Nephron (organoid): ENCODE measurements around the gene FCRL6.

Experiments used
- H3K27ac Mint-ChIP-seq, 3 experiments: 2 replicates each; pipeline ENCODE4 v1.8.0; 2020; ENCODE audit warnings: mixed read lengths in 3 of 3, mild to moderate bottlenecking in 2 of 3, moderate library complexity in 1 of 3
- H3K27me3 Mint-ChIP-seq: 2 replicates; pipeline ENCODE4 v1.8.0; 2021; ENCODE audit warnings: low read depth, mild to moderate bottlenecking, moderate library complexity, mixed read lengths
- H3K36me3 Mint-ChIP-seq: 2 replicates; pipeline ENCODE4 v1.8.0; 2020; ENCODE audit warnings: low read depth, mixed read lengths
- H3K4me1 Mint-ChIP-seq: 2 replicates; pipeline ENCODE4 v1.8.0; 2020; ENCODE audit warnings: mixed read lengths
- H3K4me3 Mint-ChIP-seq, 3 experiments: 2 replicates each; pipeline ENCODE4 v1.8.0; 2020; ENCODE audit warnings: mild to moderate bottlenecking in 3 of 3, mixed read lengths in 3 of 3, moderate library complexity in 2 of 3
- H3K9me3 Mint-ChIP-seq: 2 replicates; pipeline ENCODE4 v1.8.0; 2020; ENCODE audit warnings: mixed read lengths
- CTCF ChIP-seq, 3 experiments: fragments of 200-600 bp; sonication (generic); IDR thresholded peaks; one replicate each; pipeline ENCODE4 v1.5.0; 2021; ENCODE audit warnings: antibody characterized with exemption in 3 of 3; ENCODE audit not compliant: unreplicated experiment in 3 of 3

FCRL6 gene

GRCh38 chr1:159857889-159858288 lies 55.7 kb downstream of the FCRL6 start:
- H3K4me1 Mint-ChIP-seq, result peaks cover 8% of the 10 kb centered on the region
- TF ChIP-seq CTCF (IDR thresholded peaks at IDR 0.05; ENCODE audit: unreplicated experiment in 3 of 3), result no peak
- peak overlapping the region in 1 of 3 experiments; percentile 21 for H3K4me3 Mint-ChIP-seq
- no peaks in the 10 kb centered on the region for H3K9me3 Mint-ChIP-seq
- H3K27me3 Mint-ChIP-seq, result peaks cover 28% of the 10 kb centered on the region
- H3K36me3 Mint-ChIP-seq, result no peaks in the 10 kb centered on the region
- H3K27ac Mint-ChIP-seq, result no peak overlapping the region

- Mint-ChIP-seq H3K4me3 (no peak overlapping the region), H3K27me3 (peaks cover 17% of the 10 kb centered on the region), H3K9me3 (no peaks in the 10 kb centered on the region), H3K4me1 (peaks cover 5% of the 10 kb centered on the region), H3K27ac (no peak overlapping the region), H3K36me3 (no peaks in the 10 kb centered on the region)
- TF ChIP-seq CTCF (IDR thresholded peaks at IDR 0.05; ENCODE audit: unreplicated experiment in 3 of 3), result no peak
These were observed 57.7 kb downstream of the FCRL6 start for GRCh38 chr1:159859767-159860322.

GRCh38 chr1:159860456-159860855 lies 58.3 kb downstream of the FCRL6 start:
- Mint-ChIP-seq H3K27ac (no peak overlapping the region), H3K36me3 (no peaks in the 10 kb centered on the region), H3K9me3 (no peaks in the 10 kb centered on the region), H3K27me3 (peaks cover 13% of the 10 kb centered on the region), H3K4me1 (peaks cover 6% of the 10 kb centered on the region), H3K4me3 (no peak overlapping the region)
- TF ChIP-seq CTCF (IDR thresholded peaks at IDR 0.05; ENCODE audit: unreplicated experiment in 3 of 3), result no peak

GRCh38 chr1:159861218-159861617 lies 59.1 kb downstream of the FCRL6 start:
- Mint-ChIP-seq H3K27me3 (peaks cover 17% of the 10 kb centered on the region), H3K36me3 (no peaks in the 10 kb centered on the region), H3K4me3 (no peak overlapping the region), H3K4me1 (peaks cover 6% of the 10 kb centered on the region), H3K27ac (no peak overlapping the region), H3K9me3 (no peaks in the 10 kb centered on the region)
- TF ChIP-seq CTCF (IDR thresholded peaks at IDR 0.05; ENCODE audit: unreplicated experiment in 3 of 3), result no peak

GRCh38 chr1:159862031-159862430 lies 59.9 kb downstream of the FCRL6 start:
- H3K4me1 Mint-ChIP-seq, result peaks cover 9% of the 10 kb centered on the region
- H3K4me3 Mint-ChIP-seq, result no peak overlapping the region
- H3K9me3 Mint-ChIP-seq, result no peaks in the 10 kb centered on the region
- no peak overlapping the region for H3K27ac Mint-ChIP-seq
- TF ChIP-seq CTCF (IDR thresholded peaks at IDR 0.05; ENCODE audit: unreplicated experiment in 3 of 3), result no peak
- H3K36me3 Mint-ChIP-seq, result no peaks in the 10 kb centered on the region
- peaks cover 12% of the 10 kb centered on the region for H3K27me3 Mint-ChIP-seq

- no peak within 1 kb of the TSS for H3K27ac Mint-ChIP-seq
- no peak for TF ChIP-seq CTCF (IDR thresholded peaks at IDR 0.05; ENCODE audit: unreplicated experiment in 3 of 3)
- no peaks in the 10 kb centered on the region for H3K9me3 Mint-ChIP-seq
- peaks cover 12% of the 10 kb centered on the region for H3K27me3 Mint-ChIP-seq
- no peaks in the 10 kb centered on the region for H3K36me3 Mint-ChIP-seq
- H3K4me3 Mint-ChIP-seq, result no peak within 1 kb of the TSS
- H3K4me1 Mint-ChIP-seq, result peaks cover 15% of the 10 kb centered on the region
These were observed 60.4 kb downstream of the FCRL6 start, which contains the start of gene VSIG8 for GRCh38 chr1:159862557-159862956. Gene VSIG8, minus strand, starts transcription at chr1:159862657. Its CDS starts 136 bp downstream, at chr1:159862521.
